Suppressor macrophage treated with lipopolysaccharide for 1 hour (primary cell): ENCODE measurements around the gene ABHD8.

ENCODE experiments used
- DNase-seq, 3 donors: peaks; one replicate each; pipeline ENCODE4 v3.0.0-alpha.2; 2020 to 2022

Gene ABHD8

DNA sequence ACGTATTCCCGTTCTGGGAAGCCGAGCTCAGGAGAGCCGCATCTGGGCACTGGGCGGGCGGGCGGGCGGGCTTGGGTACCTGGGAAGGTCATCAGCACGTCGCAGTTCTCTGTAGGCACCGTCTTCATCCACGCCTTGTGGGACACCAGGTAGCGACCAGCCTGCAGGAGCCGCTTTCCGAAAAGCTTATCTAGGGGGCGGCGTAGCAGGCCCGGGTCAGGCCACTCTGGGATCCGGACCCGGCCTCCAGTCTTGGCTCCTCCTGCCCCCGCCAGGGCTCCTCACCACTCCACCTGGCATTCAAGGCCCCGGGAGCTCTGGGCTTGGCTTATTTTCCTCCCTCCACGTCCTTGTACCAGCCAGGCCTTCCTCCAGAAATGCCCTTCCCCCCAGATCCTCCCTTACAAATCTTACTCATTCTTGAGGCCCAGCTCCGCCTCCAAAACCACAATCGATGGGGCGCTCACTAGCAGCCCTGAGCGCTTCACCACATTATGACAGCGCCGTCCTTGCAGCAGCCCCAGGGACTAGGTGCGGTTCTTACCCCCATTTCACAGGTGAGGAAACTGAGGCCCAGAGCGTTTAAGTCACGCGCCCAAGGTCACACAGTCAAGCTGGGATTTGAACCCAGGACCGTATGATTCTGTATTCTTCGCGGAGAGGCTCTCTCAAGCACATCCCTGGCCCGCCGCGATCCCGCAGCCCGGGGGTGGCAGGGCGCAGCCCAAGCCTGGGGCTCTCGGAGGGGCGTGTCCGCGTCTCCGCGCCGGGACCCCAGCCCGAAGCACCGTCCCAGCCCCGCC is 30.6 kb upstream of the ABHD8 start:
- peak; percentile 85 to 87 (median 85) for DNase-seq

DNA sequence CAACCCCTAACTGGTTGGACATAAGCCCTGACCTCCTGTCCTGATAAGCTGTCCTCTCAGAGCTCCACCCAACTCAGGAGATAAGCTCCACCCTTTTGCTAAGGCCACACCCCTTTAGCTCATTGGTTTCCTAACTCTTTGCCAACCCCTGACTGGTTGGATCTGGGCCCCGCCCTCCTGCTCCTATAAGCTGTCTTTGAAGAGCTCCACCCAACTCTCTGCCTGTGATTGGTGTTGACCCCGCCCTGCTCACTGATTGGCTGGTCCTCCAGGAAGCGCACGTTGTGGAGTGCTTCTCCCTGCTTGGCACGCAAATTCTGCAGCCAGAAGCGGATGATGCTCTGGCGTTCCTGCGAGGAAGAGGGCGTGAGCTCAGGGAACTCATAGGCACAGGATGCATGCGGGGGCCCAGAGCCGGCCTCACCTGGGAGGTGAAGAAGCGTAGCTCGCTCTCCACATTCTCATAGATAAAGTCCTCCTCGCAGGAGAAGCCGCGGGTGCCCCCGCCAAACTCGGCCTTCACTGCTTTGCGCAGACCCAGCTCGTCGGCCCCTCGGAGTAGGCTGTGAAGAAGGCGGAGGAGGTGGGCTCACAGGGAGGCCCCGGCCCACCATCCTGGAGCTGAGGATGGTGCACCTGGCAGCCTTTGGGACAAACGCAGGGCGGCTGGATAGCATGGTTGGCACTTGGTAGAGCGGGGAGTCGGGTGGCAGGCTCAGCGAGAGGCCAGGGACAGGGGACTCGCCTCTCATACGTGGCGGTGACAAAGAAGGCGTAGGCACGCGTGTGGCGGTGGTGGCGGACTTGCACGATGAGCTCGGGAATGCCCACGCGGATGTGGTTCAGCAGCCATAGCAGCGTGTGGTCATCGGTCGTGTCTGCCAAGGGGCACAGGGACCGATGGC is 29.7 kb upstream of the ABHD8 start:
- DNase-seq: peak; percentile 56 to 71 (median 67)

DNA sequence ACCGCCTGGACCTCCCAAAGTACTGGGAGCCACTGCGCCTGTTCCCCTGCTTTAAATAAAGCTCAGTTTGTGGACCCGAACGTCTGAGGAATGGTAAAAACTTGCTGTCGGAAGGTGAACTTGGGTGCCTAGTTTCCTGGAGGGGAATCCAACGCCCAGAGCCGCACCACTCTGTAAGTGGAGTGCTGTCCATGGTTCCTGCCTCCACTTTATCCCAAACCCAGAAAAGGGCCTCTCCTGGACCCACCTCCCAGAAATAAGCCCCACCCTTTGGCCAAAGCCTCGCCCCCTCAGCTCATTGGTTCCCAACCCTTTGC is 29.1 kb upstream of the ABHD8 start:
- DNase-seq: no peak

DNA sequence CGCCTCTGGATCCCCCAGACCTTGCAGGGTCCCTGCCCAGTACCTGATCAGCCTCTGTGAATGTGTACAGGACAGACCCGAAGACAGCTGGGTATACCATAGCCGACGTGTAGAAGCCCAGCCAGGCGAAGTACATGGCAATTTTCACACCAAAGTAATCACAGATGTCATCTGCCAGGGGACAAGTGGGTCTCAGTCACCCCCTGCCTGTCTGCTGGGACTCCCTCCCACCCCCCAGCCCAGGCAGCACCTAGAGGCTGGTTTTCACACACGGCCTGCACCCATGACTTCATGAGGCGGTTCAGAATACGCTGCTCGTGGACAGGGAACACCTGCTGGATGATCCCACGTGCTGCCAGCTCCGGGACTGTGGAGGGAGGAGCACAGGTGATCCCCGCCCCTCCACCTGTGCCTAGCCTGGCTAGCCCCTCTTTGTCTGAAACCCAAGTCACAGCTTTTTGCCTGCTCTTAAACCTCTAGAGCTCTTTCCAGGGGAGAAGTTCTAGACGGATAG is 27.9 kb upstream of the ABHD8 start:
- no peak for DNase-seq

DNA sequence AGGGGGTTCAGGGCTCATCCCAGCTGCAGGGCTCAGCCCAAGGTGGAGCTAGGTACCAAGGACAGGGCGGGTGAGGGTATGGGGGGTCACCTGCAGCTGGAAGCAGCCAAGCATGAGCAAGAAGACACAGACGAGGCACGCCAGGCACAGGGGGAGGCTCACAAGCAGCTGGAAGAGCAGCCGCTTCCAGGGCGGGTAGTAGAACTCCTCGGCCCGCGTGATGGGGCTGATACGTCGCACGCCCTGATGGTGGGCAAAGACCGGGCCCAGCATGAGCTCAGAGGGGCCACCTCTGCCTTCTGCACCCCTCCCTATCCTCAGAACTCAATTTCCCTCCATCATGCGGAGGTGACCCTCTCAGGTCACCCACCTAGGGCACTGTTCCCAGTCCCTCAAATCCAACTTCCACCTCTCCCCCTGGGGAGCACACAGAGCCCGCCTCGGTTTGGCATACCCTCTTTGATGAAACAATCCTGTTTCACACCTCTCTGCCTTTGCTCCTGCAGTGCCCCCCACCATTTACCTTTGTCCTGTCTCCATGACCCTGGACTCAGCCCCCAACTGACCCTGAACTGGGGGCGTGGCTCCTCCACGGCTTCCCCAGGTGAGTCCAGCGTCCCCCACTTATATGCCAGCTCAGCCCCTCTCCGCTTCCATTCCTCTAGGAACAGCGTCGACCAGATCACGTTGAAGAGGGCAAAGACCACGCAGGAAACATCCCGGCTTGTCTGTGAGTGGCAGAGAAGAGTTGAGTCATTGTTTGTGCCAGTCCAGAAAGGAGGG is 27.2 kb upstream of the ABHD8 start:
- no peak for DNase-seq

GRCh38 chr19:17329366-17330261 is 26.4 kb upstream of the ABHD8 start:
- DNase-seq: peak in 1 of 3 donors; percentile 22

GRCh38 chr19:17328517-17329365 is 25.5 kb upstream of the ABHD8 start:
- DNase-seq: no peak

DNA sequence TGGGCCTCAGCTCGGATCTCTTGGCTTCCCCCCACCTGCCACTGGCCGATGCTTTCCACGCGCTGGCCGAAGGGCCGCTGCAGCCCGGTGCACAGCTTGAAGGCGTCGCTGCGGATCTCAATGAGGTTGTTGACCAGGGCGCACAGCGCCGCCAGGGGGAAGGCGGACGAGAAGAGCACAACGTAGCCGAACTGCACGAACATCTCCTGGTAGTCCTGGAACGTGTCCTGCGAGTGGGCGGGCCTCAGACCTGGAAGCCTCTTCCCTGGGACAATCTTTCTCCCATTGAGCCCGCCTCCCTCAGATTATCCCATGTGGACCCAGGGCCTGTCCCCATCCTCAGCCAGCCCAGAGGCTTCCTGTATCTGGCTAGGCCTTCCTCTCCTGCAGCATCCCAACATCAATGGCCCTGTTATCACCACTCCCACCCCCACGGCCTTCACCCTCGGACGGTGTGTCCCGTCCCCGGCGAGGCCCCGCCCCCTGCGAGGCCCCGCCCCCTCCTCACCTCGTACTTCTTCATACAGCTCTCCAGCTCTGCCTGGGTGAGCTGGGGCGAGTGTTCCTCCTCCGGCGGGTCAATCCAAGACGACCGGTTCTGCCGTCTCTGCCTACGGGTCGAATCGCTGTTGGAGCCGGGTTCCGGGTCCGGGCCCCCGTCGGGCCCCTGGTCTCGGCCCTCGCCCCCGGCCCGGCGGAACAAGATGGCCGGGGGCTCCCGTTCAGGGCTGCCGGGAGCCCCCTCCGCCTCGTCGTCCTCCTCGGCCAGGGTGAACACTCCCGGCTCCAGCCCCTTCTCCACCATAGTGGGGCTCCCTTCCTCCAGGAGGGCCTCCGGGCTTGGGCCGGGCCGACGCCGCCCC is 24.7 kb upstream of the ABHD8 start:
- DNase-seq: peak; percentile 41 to 76 (median 53)

GRCh38 chr19:17327068-17327653 is 23.9 kb upstream of the ABHD8 start:
- DNase-seq: no peak

- DNase-seq: no peak
Measured at GRCh38 chr19:17326595-17326966, 23.4 kb upstream of the ABHD8 start.

- DNase-seq: no peak
Measured at GRCh38 chr19:17325881-17326594, 22.8 kb upstream of the ABHD8 start.

DNA sequence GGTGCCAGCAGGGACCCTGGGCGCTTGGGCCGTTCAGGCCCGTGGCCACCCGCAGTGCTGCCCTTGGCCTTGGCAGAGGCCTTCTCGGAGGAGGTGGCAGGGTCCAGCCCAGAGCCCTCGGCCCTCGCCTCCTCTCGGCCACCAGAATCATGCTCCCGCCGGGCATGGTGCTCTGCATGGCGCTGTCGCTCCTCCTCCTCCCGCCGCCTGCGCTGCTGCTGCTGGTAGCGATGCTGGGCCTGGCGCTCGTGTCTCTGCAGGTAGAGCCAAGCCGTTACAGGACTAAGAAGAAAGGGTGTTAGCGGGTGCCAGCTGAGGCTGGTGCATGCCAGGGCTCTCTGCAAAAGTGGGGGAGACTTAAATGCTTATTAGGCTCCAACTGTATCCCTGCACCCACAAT is 21.9 kb upstream of the ABHD8 start:
- DNase-seq: no peak

DNA sequence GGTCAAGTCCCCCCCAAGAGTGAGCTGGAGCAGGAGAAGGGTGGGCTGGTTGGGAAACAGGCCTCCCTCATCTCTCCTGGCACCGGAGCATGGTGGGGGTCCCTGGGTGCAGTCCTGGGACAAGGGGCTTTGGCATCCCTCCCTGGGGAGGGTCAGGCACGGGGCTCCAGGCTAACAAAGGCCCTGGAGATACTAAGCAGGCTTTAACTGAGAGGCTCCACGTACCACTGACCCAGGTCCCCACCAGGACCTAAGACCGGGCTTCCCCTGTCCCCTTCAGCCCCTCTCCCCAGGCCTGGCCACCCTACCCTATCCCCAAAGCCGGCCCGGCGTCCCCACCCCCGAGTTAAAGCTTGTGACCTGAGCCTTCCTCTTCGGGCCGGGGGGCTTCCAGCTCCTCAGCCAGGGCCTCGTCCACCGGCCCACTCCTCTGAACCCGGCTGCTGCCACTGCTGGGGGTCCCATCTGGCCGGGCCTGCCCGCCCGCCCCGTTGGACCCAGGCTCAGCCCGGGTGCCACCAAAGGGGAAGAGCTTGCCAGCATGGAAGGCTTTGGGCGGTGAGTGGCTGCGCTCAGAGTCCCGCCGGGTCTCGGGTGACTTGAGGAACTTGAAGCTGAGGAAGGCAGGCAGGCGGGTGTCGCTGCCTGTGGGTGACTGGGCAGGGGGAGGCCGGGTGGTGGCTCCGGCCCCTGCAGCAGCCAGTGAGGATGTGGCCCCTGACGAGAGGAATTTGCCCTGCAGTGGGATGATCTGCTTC is 21.3 kb upstream of the ABHD8 start:
- no peak for DNase-seq

DNA sequence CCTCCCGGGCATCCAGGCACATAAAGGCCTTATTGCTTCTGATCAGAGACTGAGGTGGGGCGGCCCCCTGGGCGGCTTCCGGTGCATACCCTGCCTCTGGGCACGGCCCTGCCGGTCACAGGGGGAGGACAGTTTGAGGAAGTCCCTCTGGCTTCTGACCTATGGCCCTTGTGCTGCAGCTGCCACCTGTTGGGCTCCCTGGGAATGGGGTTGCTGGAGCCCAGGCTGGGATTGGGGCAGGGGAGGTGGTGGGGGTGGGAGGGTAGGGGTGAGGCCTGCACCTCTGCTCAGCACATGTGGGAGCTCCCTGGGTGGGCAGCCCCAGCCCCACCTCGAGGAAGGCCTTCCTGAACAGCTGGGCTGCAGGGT is 20.7 kb upstream of the ABHD8 start:
- peak; percentile 34 to 65 (median 52) for DNase-seq

GRCh38 chr19:17323300-17323963 is 20.2 kb upstream of the ABHD8 start:
- DNase-seq: peak in 1 of 3 donors; percentile 26

DNA sequence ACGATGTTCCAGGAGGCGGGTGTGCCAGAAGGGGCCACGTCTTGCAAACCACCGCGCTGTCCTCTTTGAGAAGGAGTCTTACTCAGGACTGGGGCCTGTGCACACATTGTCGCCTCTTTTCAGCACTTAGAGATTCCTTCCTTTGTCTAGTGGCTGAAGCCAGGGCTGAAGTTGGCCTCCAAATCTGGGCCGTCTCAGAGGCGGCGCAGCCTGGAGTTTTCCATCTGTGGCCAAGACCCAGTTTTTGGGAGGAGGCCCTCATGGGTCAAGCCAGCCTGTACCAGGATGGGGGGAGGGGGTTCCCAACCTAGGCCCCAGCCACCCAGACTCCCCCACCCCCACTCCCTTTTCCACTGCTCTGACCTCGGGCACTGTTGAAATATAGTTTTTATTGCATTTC is 19.6 kb upstream of the ABHD8 start:
- no peak for DNase-seq

GRCh38 chr19:17321655-17322489 is 18.6 kb upstream of the ABHD8 start:
- DNase-seq: no peak
